CD14-positive monocyte (primary cell): Measurements from ENCODE around the gene FGFR3. TPM values are rescaled to one million over a fixed set of nuclear protein-coding genes. Genes with fewer than 3 reads are reported as not detected.

Experiments
- DNase-seq, 3 donors: peaks; one replicate each; pipeline ENCODE4 v3.0.0-alpha.2; 2011 to 2022
- H2AFZ ChIP-seq: 2 replicates; pipeline ENCODE4 v1.6.0; 2012; ENCODE audit warnings: mild to moderate bottlenecking, low read depth, low read length, inconsistent platforms; ENCODE audit not compliant: insufficient read depth, poor library complexity, severe bottlenecking
- H3K27ac ChIP-seq, 2 donors: 1 replicate in 1 of 2; 2 replicates in 1 of 2; pipeline ENCODE4 v1.5.1; 2012 to 2013; ENCODE audit warnings: low read length in 2 of 2, control low read depth in 1 of 2, inconsistent platforms in 1 of 2, low read depth in 1 of 2, mild to moderate bottlenecking in 1 of 2
- H3K27me3 ChIP-seq, 2 donors: one replicate each; pipeline versions ENCODE4 v1.6.0 to v1.6.1; 2011 to 2013; ENCODE audit warnings: low read length in 2 of 2; ENCODE audit not compliant: control insufficient read depth in 2 of 2, insufficient read depth in 2 of 2
- H3K36me3 ChIP-seq, 2 donors: replicated peaks in 1 of 2; 1 replicate in 1 of 2; 2 replicates in 1 of 2; pipeline versions ENCODE4 v1.5.1 to v1.6.1; 2012 to 2013; ENCODE audit warnings: low read length in 2 of 2, control low read depth in 1 of 2, inconsistent platforms in 1 of 2, mild to moderate bottlenecking in 1 of 2; ENCODE audit not compliant: insufficient read depth in 2 of 2, control insufficient read depth in 1 of 2
- H3K4me1 ChIP-seq, 2 donors: 1 replicate in 1 of 2; 2 replicates in 1 of 2; pipeline versions ENCODE4 v1.5.1 to v1.6.1; 2012 to 2013; ENCODE audit warnings: low read length in 2 of 2, control low read depth in 1 of 2, inconsistent platforms in 1 of 2, mild to moderate bottlenecking in 1 of 2, moderate library complexity in 1 of 2; ENCODE audit not compliant: insufficient read depth in 2 of 2, control insufficient read depth in 1 of 2
- H3K4me2 ChIP-seq: replicated peaks from 2 replicates; pipeline ENCODE3; 2012; ENCODE audit warnings: low read length, moderate library complexity, mild to moderate bottlenecking; ENCODE audit not compliant: poor library complexity, severe bottlenecking; ENCODE audit errors: extremely low read depth
- H3K4me3 ChIP-seq, 3 experiments: fragments of 200-600 bp in 1 of 3; sonication (generic) in 1 of 3; replicated peaks in 1 of 3; 1 replicate in 2 of 3; 2 replicates in 1 of 3; pipeline ENCODE4 v1.5.1; 2011 to 2013; ENCODE audit warnings: low read length in 3 of 3, mild to moderate bottlenecking in 3 of 3, control low read depth in 2 of 3, low read depth in 2 of 3, inconsistent platforms in 1 of 3, moderate library complexity in 1 of 3
- H3K79me2 ChIP-seq: 2 replicates; pipeline ENCODE4 v1.6.0; 2012; ENCODE audit warnings: mild to moderate bottlenecking, control low read depth, inconsistent platforms, low read length, moderate library complexity; ENCODE audit not compliant: insufficient read depth
- H3K9ac ChIP-seq: 2 replicates; pipeline ENCODE4 v1.6.0; 2017; ENCODE audit warnings: low read length, mild to moderate bottlenecking; ENCODE audit not compliant: insufficient read depth, poor library complexity, severe bottlenecking
- H3K9me3 ChIP-seq, 2 donors: replicated peaks in 1 of 2; 1 replicate in 1 of 2; 2 replicates in 1 of 2; pipeline versions ENCODE4 v1.5.1 to v1.6.1; 2012 to 2013; ENCODE audit warnings: low read length in 2 of 2, control low read depth in 1 of 2; ENCODE audit not compliant: control insufficient read depth in 1 of 2, insufficient read depth in 1 of 2
- H4K20me1 ChIP-seq: 2 replicates; pipeline ENCODE4 v1.6.0; 2012; ENCODE audit warnings: mild to moderate bottlenecking, low read length, control low read depth, moderate library complexity; ENCODE audit not compliant: insufficient read depth
- H3K27ac Mint-ChIP-seq, 7 donors: one replicate each; pipeline ENCODE4 v1.8.0; 2020; ENCODE audit warnings: mild to moderate bottlenecking in 7 of 7, mixed read lengths in 7 of 7, moderate library complexity in 6 of 7, inconsistent platforms in 2 of 7
- H3K27me3 Mint-ChIP-seq, 3 donors: one replicate each; pipeline ENCODE4 v1.8.0; 2021 to 2022; ENCODE audit warnings: low read depth in 3 of 3, mild to moderate bottlenecking in 3 of 3, mixed read lengths in 3 of 3, moderate library complexity in 3 of 3, inconsistent platforms in 1 of 3
- H3K36me3 Mint-ChIP-seq, 2 donors: one replicate each; pipeline ENCODE4 v1.8.0; 2020; ENCODE audit warnings: mixed read lengths in 2 of 2, inconsistent platforms in 1 of 2, mild to moderate bottlenecking in 1 of 2
- H3K4me1 Mint-ChIP-seq: one replicate; pipeline ENCODE4 v1.8.0; 2020; ENCODE audit warnings: mild to moderate bottlenecking, mixed read lengths
- H3K4me3 Mint-ChIP-seq, 2 donors: one replicate each; pipeline ENCODE4 v1.8.0; 2020; ENCODE audit warnings: mild to moderate bottlenecking in 2 of 2, mixed read lengths in 2 of 2, moderate library complexity in 1 of 2
- H3K9me3 Mint-ChIP-seq, 7 donors: one replicate each; pipeline ENCODE4 v1.8.0; 2020 to 2022; ENCODE audit warnings: mixed read lengths in 7 of 7, mild to moderate bottlenecking in 6 of 7, moderate library complexity in 6 of 7, inconsistent platforms in 2 of 7
- whole genome bisulfite sequencing: methylation state at CpG from one replicate; pipeline ENCODE4 v1.1.5; 2013; ENCODE audit warnings: missing lambda C conversion rate; ENCODE audit not compliant: insufficient coverage; 5-methylcytosine and 5-hydroxymethylcytosine counted together
- intact Hi-C, 2 donors: fragments of 100-400 bp; cut with micrococcal nuclease; formaldehyde crosslinking; loops; one replicate each; pipeline versions ENCODE4 v1.15.0 to v1.15.1; 2023
- polyA plus RNA-seq, 3 donors: library from polyadenylated mRNA; depleted of rRNA in 1 of 3; unstranded in 2 of 3; stranded (reverse) in 1 of 3; fragments of 300-500 nt in 2 of 3; fragments of >200 nt in 1 of 3; fragmentation: Illumina TruSeq in 2 of 3; gene quantifications; 1 replicate in 2 of 3; 2 replicates in 1 of 3; pipeline ENCODE4 v1.2.3, GENCODE V29; 2012 to 2021
- TF ChIP-seq, protein P1 (sequence below): fragments of 200-600 bp; IDR thresholded peaks from one replicate; pipeline ENCODE4 v1.8.0; 2022; ENCODE audit warnings: antibody characterized with exemption, mild to moderate bottlenecking

Gene FGFR3
- polyA plus RNA-seq, 3 donors, result 0.07 TPM; not detected in 2

- Histone ChIP-seq H3K27ac (no peak overlapping the region), H3K4me1 (no peaks in the 10 kb centered on the region), H3K4me2 (no peak overlapping the region), H2AFZ (no peak overlapping the region), H3K36me3 (no peaks in the 10 kb centered on the region), H3K79me2 (no peaks in the 10 kb centered on the region), H3K4me3 (no peak overlapping the region), H3K9ac (no peak overlapping the region), H3K9me3 (no peaks in the 10 kb centered on the region), H3K27me3 (no peaks in the 10 kb centered on the region), H4K20me1 (no peaks in the 10 kb centered on the region)
- TF ChIP-seq, protein P1, sequence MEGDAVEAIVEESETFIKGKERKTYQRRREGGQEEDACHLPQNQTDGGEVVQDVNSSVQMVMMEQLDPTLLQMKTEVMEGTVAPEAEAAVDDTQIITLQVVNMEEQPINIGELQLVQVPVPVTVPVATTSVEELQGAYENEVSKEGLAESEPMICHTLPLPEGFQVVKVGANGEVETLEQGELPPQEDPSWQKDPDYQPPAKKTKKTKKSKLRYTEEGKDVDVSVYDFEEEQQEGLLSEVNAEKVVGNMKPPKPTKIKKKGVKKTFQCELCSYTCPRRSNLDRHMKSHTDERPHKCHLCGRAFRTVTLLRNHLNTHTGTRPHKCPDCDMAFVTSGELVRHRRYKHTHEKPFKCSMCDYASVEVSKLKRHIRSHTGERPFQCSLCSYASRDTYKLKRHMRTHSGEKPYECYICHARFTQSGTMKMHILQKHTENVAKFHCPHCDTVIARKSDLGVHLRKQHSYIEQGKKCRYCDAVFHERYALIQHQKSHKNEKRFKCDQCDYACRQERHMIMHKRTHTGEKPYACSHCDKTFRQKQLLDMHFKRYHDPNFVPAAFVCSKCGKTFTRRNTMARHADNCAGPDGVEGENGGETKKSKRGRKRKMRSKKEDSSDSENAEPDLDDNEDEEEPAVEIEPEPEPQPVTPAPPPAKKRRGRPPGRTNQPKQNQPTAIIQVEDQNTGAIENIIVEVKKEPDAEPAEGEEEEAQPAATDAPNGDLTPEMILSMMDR, result no peak
- Mint-ChIP-seq H3K9me3 (peaks cover 0 to 3% (median 0%) of the 10 kb centered on the region in 7 donors), H3K4me3 (no peak overlapping the region), H3K27ac (no peak overlapping the region), H3K36me3 (no peaks in the 10 kb centered on the region), H3K4me1 (no peaks in the 10 kb centered on the region), H3K27me3 (peaks cover 0 to 4% (median 0%) of the 10 kb centered on the region in 3 donors)
- DNase-seq, result no peak
- WGBS, result 95% methylated on average over 14 of the region's 14 CpGs
- intact Hi-C loops, result no loop called here
These were observed 12.7 kb upstream of the FGFR3 start for GRCh38 chr4:1780435-1780834.

DNA sequence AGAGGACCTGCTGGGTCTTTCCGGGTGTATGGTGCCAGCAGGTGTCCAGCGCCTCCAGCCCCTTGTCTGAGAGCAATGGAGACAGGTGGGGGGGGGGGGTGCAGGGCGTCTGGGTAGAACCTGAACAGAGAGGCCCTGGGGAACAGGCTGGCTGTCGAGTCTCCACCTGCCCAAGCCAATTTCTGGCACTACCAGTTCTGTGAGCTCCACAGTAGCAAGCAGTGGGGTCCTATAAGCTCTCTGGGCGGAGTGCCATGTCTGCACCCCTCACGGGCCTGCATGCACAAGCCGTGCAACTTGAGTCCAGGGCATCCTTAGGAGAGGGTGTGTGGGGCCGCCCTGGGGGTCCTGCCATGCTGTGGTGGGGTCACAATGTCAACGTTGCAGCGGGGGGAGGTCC lies 10.1 kb upstream of the FGFR3 start:
- H3K36me3 ChIP-seq, result no peaks in the 10 kb centered on the region
- H3K4me3 ChIP-seq, result no peak overlapping the region
- DNase-seq, result no peak
- no peak overlapping the region for H3K4me3 Mint-ChIP-seq
- no peaks in the 10 kb centered on the region for H4K20me1 ChIP-seq
- H3K27ac Mint-ChIP-seq, result no peak overlapping the region
- H3K4me1 Mint-ChIP-seq, result no peaks in the 10 kb centered on the region
- TF ChIP-seq, protein P1, result no peak
- no peaks in the 10 kb centered on the region for H3K4me1 ChIP-seq
- H3K27ac ChIP-seq, result no peak overlapping the region
- peaks cover 0 to 4% (median 2%) of the 10 kb centered on the region in 3 donors for H3K27me3 Mint-ChIP-seq
- peaks cover 0 to 3% (median 0%) of the 10 kb centered on the region in 7 donors for H3K9me3 Mint-ChIP-seq
- no peak overlapping the region for H3K4me2 ChIP-seq
- H3K79me2 ChIP-seq, result no peaks in the 10 kb centered on the region
- intact Hi-C loops, result no loop called here
- no peaks in the 10 kb centered on the region for H3K27me3 ChIP-seq
- WGBS, result 92% methylated on average over 6 of the region's 10 CpGs
- no peaks in the 10 kb centered on the region for H3K9me3 ChIP-seq
- no peak overlapping the region for H2AFZ ChIP-seq
- H3K36me3 Mint-ChIP-seq, result no peaks in the 10 kb centered on the region
- H3K9ac ChIP-seq, result no peak overlapping the region
